ENCODE results near the gene SWI5.

DNA sequence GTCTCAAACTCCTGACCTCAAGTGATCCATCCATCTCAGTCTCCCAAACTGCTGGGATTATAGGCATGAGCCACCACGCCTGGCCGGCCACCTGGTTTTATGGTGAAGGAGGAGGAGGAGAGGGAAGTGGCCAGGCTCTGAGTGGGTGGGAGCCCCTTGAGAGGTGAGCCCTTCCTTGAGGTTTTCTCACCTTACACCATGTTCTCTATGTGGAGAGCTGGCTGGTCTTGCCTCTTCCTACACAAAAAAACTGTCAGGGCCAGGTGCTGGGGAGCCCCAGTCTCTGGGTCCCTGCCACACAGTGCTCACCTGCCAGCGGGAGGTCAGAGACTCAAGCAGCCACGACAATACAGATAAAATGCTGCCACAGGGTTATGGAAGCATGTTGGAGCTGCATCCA lies 18.1 kb downstream of the SWI5 start:
- no peak for TF ChIP-seq REST (IDR thresholded peaks at IDR 0.05; ENCODE audit: low read depth)
- no peak for TF ChIP-seq RAD21 (IDR thresholded peaks at IDR 0.05; ENCODE audit: low read depth)
- TF ChIP-seq MAX (IDR thresholded peaks at IDR 0.05): no peak
- TF ChIP-seq, protein P1, sequence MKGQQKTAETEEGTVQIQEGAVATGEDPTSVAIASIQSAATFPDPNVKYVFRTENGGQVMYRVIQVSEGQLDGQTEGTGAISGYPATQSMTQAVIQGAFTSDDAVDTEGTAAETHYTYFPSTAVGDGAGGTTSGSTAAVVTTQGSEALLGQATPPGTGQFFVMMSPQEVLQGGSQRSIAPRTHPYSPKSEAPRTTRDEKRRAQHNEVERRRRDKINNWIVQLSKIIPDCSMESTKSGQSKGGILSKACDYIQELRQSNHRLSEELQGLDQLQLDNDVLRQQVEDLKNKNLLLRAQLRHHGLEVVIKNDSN (IDR thresholded peaks at IDR 0.05): no peak
- no peak for TF ChIP-seq CEBPB (IDR thresholded peaks at IDR 0.05)

Data from Ishikawa (cell line).